ENCODE data around the gene PTPN18.
"Not testable (repeated sequence)": the region's sequence is repeated elsewhere in the genome, so short reads cannot be mapped to it uniquely, and the experiment has no call there.

PTPN18 gene

DNA sequence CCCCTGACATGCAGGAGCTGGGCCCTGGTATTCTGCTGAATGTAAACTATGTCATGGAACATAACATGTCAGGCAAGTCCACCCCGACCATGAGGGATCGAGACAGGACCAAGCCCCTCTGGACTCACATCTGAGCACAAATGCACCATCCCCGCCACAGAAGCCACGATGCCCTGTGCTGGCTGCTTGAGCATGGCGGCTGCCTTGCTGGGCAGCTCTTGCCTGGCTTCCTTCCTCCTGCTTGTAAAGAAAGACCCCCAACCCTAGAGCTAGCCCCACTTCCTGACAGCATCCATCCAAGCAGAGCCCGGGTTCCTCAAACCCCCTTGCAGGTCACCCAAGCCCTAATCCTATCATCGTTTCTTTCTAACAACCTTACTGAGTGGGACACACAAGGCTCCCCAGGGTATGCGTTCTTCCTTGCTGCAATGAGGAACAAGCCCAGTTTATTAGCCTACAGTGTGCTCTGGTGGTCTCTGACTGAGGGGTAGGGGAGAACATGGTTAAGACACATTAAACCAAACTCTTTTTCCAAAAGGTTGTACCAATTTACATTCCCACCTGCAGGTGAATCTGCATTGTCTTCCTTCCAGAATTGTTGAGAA is 26.6 kb downstream of the PTPN18 start:
- no peak for DNase-seq

- DNase-seq, result peak; percentile 48
These were observed 29.9 kb downstream of the PTPN18 start for GRCh38 chr2:130385709-130386108.

DNA sequence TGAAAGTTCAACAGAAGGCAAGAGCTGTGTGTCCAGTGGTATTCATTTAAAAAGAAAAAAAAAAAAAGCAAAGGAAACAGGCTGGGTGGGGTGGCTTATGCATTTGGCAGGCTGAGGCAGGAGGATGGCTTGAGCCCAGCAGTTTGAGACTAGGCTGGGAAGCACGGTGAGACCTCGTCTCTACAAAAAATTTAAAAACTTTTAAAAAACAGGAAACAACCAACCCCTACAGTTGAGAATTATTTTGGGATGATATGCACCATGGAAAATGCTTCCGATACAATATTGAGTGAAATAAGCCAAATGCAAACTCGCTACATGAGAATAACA is 31.2 kb downstream of the PTPN18 start:
- no peak for DNase-seq

DNA sequence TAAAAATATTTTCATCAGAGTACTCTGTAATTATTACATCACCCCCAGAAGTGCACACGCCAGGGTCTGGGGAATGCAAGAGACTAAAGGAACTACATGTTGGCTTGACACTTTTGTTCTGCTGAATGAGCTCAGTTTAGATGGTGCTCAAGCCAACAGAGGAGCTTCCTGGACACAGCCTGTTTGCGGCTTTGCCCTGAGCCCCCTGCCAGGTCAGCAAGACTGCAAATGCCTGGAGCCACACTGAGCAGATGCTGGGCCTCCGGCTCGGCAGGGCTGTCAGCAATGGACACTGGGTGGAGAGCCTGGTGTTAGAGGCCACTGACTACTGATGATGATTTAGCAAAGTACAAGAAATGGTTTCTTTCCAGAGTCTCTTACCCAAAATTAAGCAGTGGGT is 31.9 kb downstream of the PTPN18 start:
- DNase-seq, result no peak

GRCh38 chr2:130388221-130388907 is 32.5 kb downstream of the PTPN18 start:
- DNase-seq, result no peak

- peak; percentile 54 for DNase-seq
These were observed 33.5 kb downstream of the PTPN18 start for GRCh38 chr2:130389358-130389757.

DNA sequence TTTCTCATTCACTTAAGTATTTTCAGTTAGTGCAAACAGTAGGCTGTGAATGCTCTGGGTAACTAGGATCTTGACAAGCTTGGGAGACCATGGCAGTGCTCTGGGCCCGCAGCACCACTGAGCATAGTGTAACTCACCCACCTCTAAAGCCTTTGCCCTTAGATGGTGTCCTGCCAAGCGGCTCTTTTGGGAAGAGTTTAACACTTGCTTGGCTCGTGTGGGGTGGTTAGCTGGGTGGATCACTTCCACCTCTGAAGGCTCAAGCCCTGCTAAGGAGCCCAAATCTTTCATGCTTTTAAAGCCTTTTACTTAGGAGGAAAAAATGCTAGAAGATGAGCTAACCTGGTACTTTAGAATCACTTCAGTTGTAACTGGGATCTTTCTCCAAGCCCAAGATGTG is 33.9 kb downstream of the PTPN18 start:
- DNase-seq, result no peak

- DNase-seq, result peak; percentile 66
These were observed 34.7 kb downstream of the PTPN18 start for GRCh38 chr2:130390460-130391057.

DNA sequence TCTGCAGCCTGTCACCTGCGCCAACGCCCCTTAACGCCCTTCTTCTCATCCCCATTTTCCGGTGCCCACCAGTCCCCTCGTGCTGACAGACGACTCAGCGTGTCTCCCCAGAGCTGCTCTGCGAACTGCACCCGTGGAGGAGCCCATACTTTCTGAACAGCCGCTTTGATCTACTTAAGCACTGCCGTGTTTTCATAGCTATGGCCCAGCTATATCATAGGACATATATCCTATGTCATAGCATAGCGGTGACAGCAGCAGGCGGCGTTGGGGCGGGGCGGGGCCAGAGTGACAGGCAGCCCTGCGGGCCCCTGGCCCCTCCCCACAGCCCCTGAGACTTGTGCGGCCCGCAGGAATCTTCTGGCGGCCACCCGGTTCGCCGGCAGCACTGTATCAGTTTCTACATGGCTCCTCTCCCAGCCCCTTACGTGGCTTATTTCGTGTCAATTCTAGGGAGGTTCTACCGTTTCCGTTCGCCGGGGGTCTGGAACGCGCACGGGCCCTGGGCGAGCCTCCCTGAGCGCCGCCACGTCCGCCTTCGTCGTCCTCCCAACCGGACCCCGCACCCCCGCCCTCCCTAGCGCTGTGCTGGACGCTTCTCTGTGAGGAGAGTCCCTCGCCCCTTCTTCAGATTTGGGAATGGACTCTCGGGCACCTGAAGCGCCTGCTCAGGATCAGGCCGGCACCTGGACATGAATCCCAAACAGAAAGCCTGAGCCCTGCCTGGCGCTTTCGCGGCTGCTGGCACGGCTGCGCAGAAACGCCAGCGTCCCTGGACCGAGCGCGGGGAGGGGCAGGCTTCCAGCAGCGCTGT is 35.4 kb downstream of the PTPN18 start:
- DNase-seq, result peak; percentile 80

GRCh38 chr2:130391872-130392670 is 36.2 kb downstream of the PTPN18 start:
- DNase-seq, result no peak

DNA sequence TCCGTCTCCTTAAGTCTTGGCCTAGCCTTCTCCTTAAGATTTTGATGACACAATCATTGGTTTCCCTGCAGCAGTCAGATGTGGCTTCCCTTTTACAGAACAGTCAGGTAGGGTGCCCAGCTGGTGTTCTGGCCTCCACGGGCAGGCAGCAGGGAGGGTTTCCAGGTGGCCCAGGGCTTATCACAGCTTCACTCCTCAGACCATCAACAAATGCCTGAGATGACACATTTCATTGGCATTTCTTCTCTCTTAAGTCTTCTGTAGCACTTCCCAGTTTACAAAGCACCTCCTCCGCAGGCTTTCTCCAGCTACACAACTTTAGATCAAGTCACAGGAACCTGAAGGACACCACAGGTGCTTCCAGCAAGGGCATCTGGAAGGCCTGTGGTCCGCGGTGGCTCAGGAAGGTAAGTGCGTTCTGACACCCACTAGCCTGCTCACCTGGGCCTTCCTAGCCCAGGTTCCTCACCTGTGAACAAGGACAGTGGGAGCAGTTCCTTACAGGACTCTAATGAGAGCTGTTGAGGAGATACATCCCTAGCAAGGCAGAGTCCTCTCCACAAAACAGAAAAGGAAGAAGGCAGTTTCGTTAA is 37.6 kb downstream of the PTPN18 start:
- no peak for DNase-seq

- DNase-seq, result not testable (repeated sequence)
These were observed 50.4 kb downstream of the PTPN18 start for GRCh38 chr2:130406280-130406679.

GRCh38 chr2:130416693-130417092 is 60.8 kb downstream of the PTPN18 start:
- DNase-seq, result not testable (repeated sequence)

DNA sequence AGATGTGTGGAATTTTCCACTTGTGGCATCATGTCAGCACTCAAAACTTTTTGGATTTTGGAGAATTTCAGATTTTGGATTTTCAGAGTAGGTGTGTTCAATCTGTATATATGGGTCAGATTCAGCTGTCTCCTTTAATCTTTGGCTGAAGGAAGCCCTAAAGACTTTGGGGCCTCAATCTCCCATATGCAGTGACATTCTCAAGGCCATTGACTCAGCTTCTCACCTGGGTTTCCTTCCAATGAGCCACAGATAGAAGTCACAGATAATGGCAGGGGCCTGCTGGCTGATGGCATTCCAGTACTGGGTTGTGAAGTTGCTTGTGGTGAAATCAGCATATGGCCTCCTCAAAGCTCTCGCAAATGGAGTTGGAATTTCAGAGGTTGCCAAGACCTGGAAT is 63.0 kb downstream of the PTPN18 start:
- DNase-seq, result not testable (repeated sequence)
